Stimulated activated CD4-positive, alpha-beta T cell treated with anti-CD3 and anti-CD28 coated beads, TNF-alpha, amount 100 ng/mL, for 24 hours (primary cell): ENCODE data around the gene C22orf39.

Source experiments
- DNase-seq, 3 experiments: peaks; one replicate each; pipeline ENCODE4 v3.0.0-alpha.2; 2020; ENCODE audit warnings: low read depth in 3 of 3

The C22orf39 gene

GRCh38 chr22:19447330-19448075 lies at the start of gene C22orf39:
TSS of gene C22orf39 (minus strand) at chr22:19447711. CDS start at chr22:19447688, 23 bp downstream.
- peak; percentile 73 to 83 (median 81) for DNase-seq

- no peak for DNase-seq
Observed at GRCh38 chr22:19497245-19497644, 49.7 kb upstream of the C22orf39 start.

GRCh38 chr22:19496324-19496630 lies 48.8 kb upstream of the C22orf39 start:
- DNase-seq = no peak

GRCh38 chr22:19495562-19496323 lies 48.2 kb upstream of the C22orf39 start:
- DNase-seq = no peak

GRCh38 chr22:19494676-19495173 lies 47.2 kb upstream of the C22orf39 start:
- DNase-seq = no peak

GRCh38 chr22:19494001-19494560 lies 46.6 kb upstream of the C22orf39 start:
- DNase-seq = no peak

- DNase-seq = no peak
Observed at GRCh38 chr22:19492504-19493174, 45.1 kb upstream of the C22orf39 start.

- DNase-seq = no peak
Observed at GRCh38 chr22:19490628-19491230, 43.2 kb upstream of the C22orf39 start.

- no peak for DNase-seq
Observed at GRCh38 chr22:19488884-19489843, 41.7 kb upstream of the C22orf39 start.

GRCh38 chr22:19488285-19488684 lies 40.8 kb upstream of the C22orf39 start:
- DNase-seq = no peak

GRCh38 chr22:19483481-19484244 lies 36.2 kb upstream of the C22orf39 start:
- DNase-seq = no peak

- no peak for DNase-seq
Observed at GRCh38 chr22:19482297-19482696, 34.8 kb upstream of the C22orf39 start.

- DNase-seq = no peak
Observed at GRCh38 chr22:19480789-19481188, 33.3 kb upstream of the C22orf39 start.

GRCh38 chr22:19480173-19480568 lies 32.7 kb upstream of the C22orf39 start:
- DNase-seq = peak in 1 of 3 experiments; percentile 26

- peak; percentile 89 to 93 (median 92) for DNase-seq
Observed at GRCh38 chr22:19479355-19480172, 32.1 kb upstream of the C22orf39 start, which contains the start of gene CDC45. TSS of gene CDC45 (plus strand) at chr22:19479920. CDS start at chr22:19479969, 49 bp downstream.

- peak; percentile 57 to 77 (median 61) for DNase-seq
Observed at GRCh38 chr22:19478901-19479354, 31.4 kb upstream of the C22orf39 start, which contains the start of gene UFD1. TSS of gene UFD1 (minus strand) at chr22:19479193. CDS start at chr22:19479085, 108 bp downstream.

GRCh38 chr22:19478045-19478900 lies 30.8 kb upstream of the C22orf39 start:
- DNase-seq = no peak
